BLaER1 (cell line): ENCODE results near the gene TMBIM6.
"Not testable (repeated sequence)": the region's sequence is repeated elsewhere in the genome, so short reads cannot be mapped to it uniquely, and the experiment has no call there.

Experiments
- H3K27ac ChIP-seq: shearing (Covaris generic); formaldehyde crosslinking; 2 replicates; pipeline ENCODE4 v1.8.1; 2022
- H3K27me3 ChIP-seq: shearing (Covaris generic); formaldehyde crosslinking; 2 replicates; pipeline ENCODE4 v1.8.1; 2022
- H3K36me3 ChIP-seq: shearing (Covaris generic); formaldehyde crosslinking; 2 replicates; pipeline ENCODE4 v1.8.1; 2022
- H3K4me1 ChIP-seq: shearing (Covaris generic); formaldehyde crosslinking; 2 replicates; pipeline ENCODE4 v1.8.1; 2022
- H3K4me2 ChIP-seq: shearing (Covaris generic); formaldehyde crosslinking; 2 replicates; pipeline ENCODE4 v1.8.1; 2022
- H3K4me3 ChIP-seq: shearing (Covaris generic); formaldehyde crosslinking; 2 replicates; pipeline ENCODE4 v1.8.1; 2022
- H3K9ac ChIP-seq: shearing (Covaris generic); formaldehyde crosslinking; 2 replicates; pipeline ENCODE4 v1.8.1; 2022
- H3K9me3 ChIP-seq: shearing (Covaris generic); formaldehyde crosslinking; 2 replicates; pipeline ENCODE4 v1.8.1; 2022
- H4K20me1 ChIP-seq: shearing (Covaris generic); formaldehyde crosslinking; 2 replicates; pipeline ENCODE4 v1.8.1; 2022
- Cebpa-rat ChIP-seq: shearing (Covaris generic); IDR thresholded peaks from 2 replicates; pipeline ENCODE4 v1.8.1; 2022

Gene TMBIM6

DNA sequence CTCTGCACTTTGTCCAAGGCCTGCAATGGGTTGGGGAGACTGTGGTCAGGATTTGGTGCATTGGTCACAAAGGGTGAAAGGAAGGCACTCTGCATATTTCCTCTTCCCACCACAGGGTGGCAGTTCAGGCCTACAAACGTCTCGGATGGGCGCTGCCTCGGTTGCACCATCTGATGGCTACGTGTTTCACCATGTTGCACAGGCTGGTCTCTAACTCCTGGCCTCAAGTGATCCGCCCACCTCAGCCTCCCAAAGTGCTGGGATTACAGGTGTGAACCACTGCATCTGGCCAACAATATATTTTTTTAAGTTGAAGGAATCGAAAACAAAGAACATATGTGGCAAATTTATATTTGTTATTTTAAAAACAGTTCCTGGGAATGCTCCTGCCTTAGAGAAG lies 35.1 kb downstream of the TMBIM6 start:
- Histone ChIP-seq H3K4me1 (peaks cover 11% of the 10 kb centered on the region), H3K9ac (no peak overlapping the region), H3K36me3 (no peaks in the 10 kb centered on the region), H3K27me3 (no peaks in the 10 kb centered on the region), H3K9me3 (no peaks in the 10 kb centered on the region), H3K4me3 (no peak overlapping the region), H3K27ac (no peak overlapping the region), H4K20me1 (no peaks in the 10 kb centered on the region), H3K4me2 (0 out of 2 replicates have a peak overlapping the region, but pooled peaks have one; percentile 15)
- 0 out of 2 replicates have a peak, but pooled peaks have one; percentile 23 for TF ChIP-seq Cebpa-rat

DNA sequence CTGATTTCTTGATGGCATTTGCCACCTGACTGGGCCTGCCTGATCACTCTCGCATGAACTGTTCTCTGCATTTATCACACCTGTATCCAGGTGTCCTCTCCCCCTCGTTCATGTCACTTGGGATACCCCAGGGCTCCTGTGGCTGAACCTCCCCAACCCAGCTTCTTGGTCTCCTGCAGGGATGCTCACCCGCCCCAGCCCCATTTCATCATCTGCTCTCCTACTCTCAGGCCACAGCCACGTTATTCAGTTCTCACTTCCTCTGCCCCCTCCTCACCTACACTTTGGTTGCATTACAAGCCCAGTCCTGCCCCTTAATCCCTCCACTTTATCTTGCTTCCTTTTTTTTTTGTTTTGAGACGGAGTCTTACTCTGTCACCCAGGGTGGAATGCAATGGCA lies 35.5 kb downstream of the TMBIM6 start:
- H3K27me3 ChIP-seq, result no peaks in the 10 kb centered on the region
- H3K4me1 ChIP-seq, result peaks cover 11% of the 10 kb centered on the region
- no peak for TF ChIP-seq Cebpa-rat
- no peaks in the 10 kb centered on the region for H3K36me3 ChIP-seq
- no peak overlapping the region for H3K27ac ChIP-seq
- no peak overlapping the region for H3K9ac ChIP-seq
- no peaks in the 10 kb centered on the region for H3K9me3 ChIP-seq
- no peak overlapping the region for H3K4me3 ChIP-seq
- 0 out of 2 replicates have a peak overlapping the region, but pooled peaks have one; percentile 15 for H3K4me2 ChIP-seq
- H4K20me1 ChIP-seq, result no peaks in the 10 kb centered on the region

- Histone ChIP-seq H3K4me2 (no peak overlapping the region), H3K27me3 (no peaks in the 10 kb centered on the region), H3K36me3 (no peaks in the 10 kb centered on the region), H3K27ac (no peak overlapping the region), H3K4me1 (peaks cover 11% of the 10 kb centered on the region), H3K9ac (no peak overlapping the region), H3K9me3 (no peaks in the 10 kb centered on the region), H4K20me1 (no peaks in the 10 kb centered on the region), H3K4me3 (no peak overlapping the region)
- no peak for TF ChIP-seq Cebpa-rat
Observed at GRCh38 chr12:49777341-49777740, 36.0 kb downstream of the TMBIM6 start.

- Histone ChIP-seq H3K9ac (no peak overlapping the region), H3K27ac (no peak overlapping the region), H3K27me3 (no peaks in the 10 kb centered on the region), H3K9me3 (no peaks in the 10 kb centered on the region), H3K4me2 (no peak overlapping the region), H4K20me1 (no peaks in the 10 kb centered on the region), H3K4me3 (no peak overlapping the region), H3K36me3 (no peaks in the 10 kb centered on the region), H3K4me1 (peaks cover 11% of the 10 kb centered on the region)
- TF ChIP-seq Cebpa-rat, result no peak
Observed at GRCh38 chr12:49777800-49778748, 36.7 kb downstream of the TMBIM6 start.

DNA sequence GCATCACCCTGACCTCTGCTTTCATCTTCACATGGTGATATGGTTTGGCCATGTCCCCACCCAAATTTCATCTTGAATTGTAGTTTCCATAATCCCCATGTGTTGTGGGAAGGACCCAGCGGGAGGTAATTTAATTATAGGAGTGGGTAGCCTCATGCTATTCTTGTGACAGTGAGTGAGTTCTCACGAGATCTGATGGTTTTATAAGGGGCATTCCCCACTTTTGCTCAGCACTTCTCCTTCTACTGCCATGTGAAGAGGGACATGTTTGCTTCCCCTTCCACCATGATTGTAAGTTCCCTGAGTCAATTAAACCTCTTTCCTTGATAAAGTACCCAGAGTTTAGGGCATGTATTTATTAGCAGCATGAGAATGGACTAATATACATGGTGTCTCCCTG lies 38.2 kb downstream of the TMBIM6 start:
- Histone ChIP-seq H3K36me3 (no peaks in the 10 kb centered on the region), H3K9me3 (no peaks in the 10 kb centered on the region), H3K4me2 (no peak overlapping the region), H3K27ac (no peak overlapping the region), H3K4me1 (peaks cover 11% of the 10 kb centered on the region), H4K20me1 (no peaks in the 10 kb centered on the region), H3K27me3 (no peaks in the 10 kb centered on the region), H3K9ac (no peak overlapping the region), H3K4me3 (no peak overlapping the region)
- TF ChIP-seq Cebpa-rat, result no peak

GRCh38 chr12:49780914-49781313 lies 39.6 kb downstream of the TMBIM6 start:
- not testable (repeated sequence) for H3K27ac ChIP-seq, H3K36me3 ChIP-seq, H3K9me3 ChIP-seq, H3K27me3 ChIP-seq, H3K4me3 ChIP-seq, H3K9ac ChIP-seq, H3K4me2 ChIP-seq, H4K20me1 ChIP-seq
- H3K4me1 ChIP-seq, result peaks cover 11% of the 10 kb centered on the region

DNA sequence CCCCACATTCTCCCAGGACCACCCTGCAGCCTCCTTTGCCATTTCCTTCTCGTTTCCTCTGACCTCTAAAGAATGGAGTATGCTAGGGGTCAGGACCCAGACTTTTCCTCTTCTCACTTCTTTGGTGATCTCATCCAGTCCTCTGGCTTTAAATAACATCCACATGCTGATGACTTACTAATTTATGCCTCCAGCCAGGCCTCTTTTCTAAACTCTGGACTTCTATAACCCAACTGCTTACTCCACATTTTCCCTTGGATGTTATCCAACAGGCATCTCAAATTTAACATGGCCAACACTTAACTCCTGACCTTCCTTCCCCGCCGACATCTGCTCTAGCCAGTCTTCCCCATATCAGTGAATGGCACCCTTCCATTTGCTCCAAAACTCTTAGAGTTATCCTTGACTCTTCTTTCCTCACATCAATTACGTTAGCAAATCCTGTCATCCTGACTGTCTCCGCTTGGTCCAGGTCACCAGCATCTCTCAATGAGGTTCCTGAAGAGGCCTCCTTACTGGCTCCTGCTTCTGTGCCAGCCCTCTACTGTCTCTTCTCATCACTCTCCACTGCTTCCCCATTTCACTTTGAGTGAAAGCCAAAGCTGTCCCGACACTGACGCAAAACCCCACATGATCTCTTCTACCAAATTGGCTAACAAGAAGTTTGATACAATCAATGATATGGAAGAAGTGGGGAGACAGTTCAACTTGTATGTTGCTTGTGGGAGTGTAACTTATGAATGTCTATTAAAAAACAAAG lies 42.7 kb downstream of the TMBIM6 start:
- H3K9me3 ChIP-seq, result peaks cover 5% of the 10 kb centered on the region; the same call in 1 of the 2 replicates
- no peak overlapping the region for H3K27ac ChIP-seq
- H3K4me3 ChIP-seq, result no peak overlapping the region
- no peaks in the 10 kb centered on the region for H4K20me1 ChIP-seq
- TF ChIP-seq Cebpa-rat, result no peak
- no peak overlapping the region for H3K9ac ChIP-seq
- no peak overlapping the region for H3K4me2 ChIP-seq
- peaks cover 3% of the 10 kb centered on the region for H3K4me1 ChIP-seq
- H3K36me3 ChIP-seq, result peaks cover 7% of the 10 kb centered on the region
- H3K27me3 ChIP-seq, result no peaks in the 10 kb centered on the region

GRCh38 chr12:49784756-49785409 lies 43.5 kb downstream of the TMBIM6 start:
- H3K9ac ChIP-seq, result no peak overlapping the region
- H3K36me3 ChIP-seq, result peaks cover 7% of the 10 kb centered on the region
- no peaks in the 10 kb centered on the region for H3K27me3 ChIP-seq
- no peak overlapping the region for H3K4me2 ChIP-seq
- peaks cover 11% of the 10 kb centered on the region for H3K4me1 ChIP-seq
- no peak overlapping the region for H3K4me3 ChIP-seq
- peaks cover 5% of the 10 kb centered on the region; the same call in 1 of the 2 replicates for H3K9me3 ChIP-seq
- no peak overlapping the region for H3K27ac ChIP-seq
- no peak for TF ChIP-seq Cebpa-rat
- no peaks in the 10 kb centered on the region for H4K20me1 ChIP-seq

GRCh38 chr12:49787672-49788071 lies 46.3 kb downstream of the TMBIM6 start:
- no peak for TF ChIP-seq Cebpa-rat
- Histone ChIP-seq H3K9ac (no peak overlapping the region), H3K36me3 (peaks cover 20% of the 10 kb centered on the region), H3K4me1 (peaks cover 16% of the 10 kb centered on the region), H3K4me3 (no peak overlapping the region), H3K27ac (no peak overlapping the region), H3K27me3 (no peaks in the 10 kb centered on the region), H3K4me2 (no peak overlapping the region), H3K9me3 (peaks cover 5% of the 10 kb centered on the region; the same call in 1 of the 2 replicates), H4K20me1 (no peaks in the 10 kb centered on the region)
